Neural progenitor cell (in vitro differentiated cells): Measurements from ENCODE around the gene REV3L. TPM values are rescaled to one million over a fixed set of nuclear protein-coding genes. Genes with fewer than 3 reads are reported as not detected.

Source experiments
- DNase-seq: peaks from one replicate; pipeline ENCODE4 v3.0.0-alpha.2; 2016; ENCODE audit warnings: low spot score
- H2AFZ ChIP-seq: fragments of 200-600 bp; sonication (generic); replicated peaks from 2 replicates; pipeline ENCODE4 v1.6.1; 2016; ENCODE audit warnings: antibody characterized with exemption
- H3F3A ChIP-seq: fragments of 200-600 bp; sonication (generic); 2 replicates; pipeline ENCODE4 v1.6.1; 2016; ENCODE audit warnings: antibody characterized with exemption, low read depth
- H3K27ac ChIP-seq: fragments of 200-600 bp; sonication (generic); 2 replicates; pipeline ENCODE4 v1.5.1; 2016; ENCODE audit warnings: mild to moderate bottlenecking
- H3K27me3 ChIP-seq: fragments of 200-600 bp; sonication (generic); 2 replicates; pipeline ENCODE4 v1.6.1; 2016; ENCODE audit warnings: mild to moderate bottlenecking, moderate library complexity
- H3K36me3 ChIP-seq: fragments of 200-600 bp; sonication (generic); 2 replicates; pipeline ENCODE4 v1.5.1; 2016
- H3K4me1 ChIP-seq: fragments of 200-600 bp; sonication (generic); 2 replicates; pipeline ENCODE4 v1.6.1; 2016; ENCODE audit warnings: mixed run types
- H3K4me2 ChIP-seq: fragments of 200-600 bp; sonication (generic); 2 replicates; pipeline ENCODE4 v1.6.1; 2016
- H3K4me3 ChIP-seq: fragments of 200-600 bp; sonication (generic); 2 replicates; pipeline ENCODE4 v1.5.1; 2016
- H3K79me2 ChIP-seq: fragments of 200-600 bp; sonication (generic); 2 replicates; pipeline ENCODE4 v1.6.1; 2016; ENCODE audit warnings: low read depth
- H3K9ac ChIP-seq: fragments of 200-600 bp; sonication (generic); 2 replicates; pipeline ENCODE4 v1.6.1; 2016
- H3K9me3 ChIP-seq: fragments of 200-600 bp; sonication (generic); 2 replicates; pipeline ENCODE4 v1.5.1; 2016; ENCODE audit warnings: low read depth
- H4K20me1 ChIP-seq: fragments of 200-600 bp; sonication (generic); 2 replicates; pipeline ENCODE4 v1.6.1; 2016; ENCODE audit warnings: low read depth
- H3K27ac Mint-ChIP-seq: 3 replicates; pipeline ENCODE4 v1.8.0; 2021; ENCODE audit warnings: mixed read lengths
- H3K27me3 Mint-ChIP-seq: 2 replicates; pipeline ENCODE4 v1.8.0; 2022; ENCODE audit warnings: low read depth, mild to moderate bottlenecking, inconsistent platforms, moderate library complexity, mixed read lengths; ENCODE audit not compliant: insufficient read depth
- H3K36me3 Mint-ChIP-seq: 3 replicates; pipeline ENCODE4 v1.8.0; 2021; ENCODE audit warnings: mixed read lengths
- H3K4me1 Mint-ChIP-seq: 3 replicates; pipeline ENCODE4 v1.8.0; 2021; ENCODE audit warnings: mixed read lengths
- H3K4me3 Mint-ChIP-seq: 3 replicates; pipeline ENCODE4 v1.8.0; 2021; ENCODE audit warnings: mild to moderate bottlenecking, moderate library complexity, mixed read lengths
- H3K9me3 Mint-ChIP-seq: 3 replicates; pipeline ENCODE4 v1.8.0; 2020; ENCODE audit warnings: mixed read lengths
- CTCF ChIP-seq: fragments of 200-600 bp; sonication (generic); IDR thresholded peaks from 2 replicates; pipeline ENCODE4 v1.5.1; 2017; ENCODE audit warnings: antibody characterized with exemption, mild to moderate bottlenecking
- EZH2 ChIP-seq: fragments of 200-600 bp; sonication (generic); IDR thresholded peaks from 2 replicates; pipeline ENCODE4 v1.6.1; 2017; ENCODE audit warnings: antibody characterized with exemption, mild to moderate bottlenecking, moderate library complexity
- EZH2phosphoT487 ChIP-seq: fragments of 200-600 bp; sonication (generic); IDR thresholded peaks from 2 replicates; pipeline ENCODE4 v1.6.1; 2017; ENCODE audit warnings: antibody characterized with exemption
- total RNA-seq: library from RNA; depleted of rRNA; stranded (reverse); fragments of >200 nt; gene quantifications from 2 replicates; pipeline ENCODE4 v1.2.3, GENCODE V29; 2015; ENCODE audit warnings: low replicate concordance

Gene REV3L
- total RNA-seq, 1 donor from 2014 or later = 23.5 TPM

- TF ChIP-seq CTCF (no peak), EZH2phosphoT487 (no peak), EZH2 (no peak)
- H3K9me3 ChIP-seq = no peaks in the 10 kb centered on the region
- peak overlapping the region; percentile 96 for H3K4me2 ChIP-seq
- DNase-seq = peak; percentile 91
- Mint-ChIP-seq H3K4me1 (peaks cover 36% of the 10 kb centered on the region), H3K36me3 (peaks cover 20% of the 10 kb centered on the region), H3K4me3 (peak overlapping the region; percentile 97), H3K9me3 (no peaks in the 10 kb centered on the region), H3K27ac (peak overlapping the region; percentile 99), H3K27me3 (peaks cover 3% of the 10 kb centered on the region)
- peak overlapping the region; percentile 97 for H3K27ac ChIP-seq
- H3K79me2 ChIP-seq = peaks cover 84% of the 10 kb centered on the region
- peaks cover 20% of the 10 kb centered on the region for H3K27me3 ChIP-seq
- peak overlapping the region; percentile 74 for H3K9ac ChIP-seq
- peaks cover 39% of the 10 kb centered on the region for H3K4me1 ChIP-seq
- peaks cover 32% of the 10 kb centered on the region for H4K20me1 ChIP-seq
- peaks cover 47% of the 10 kb centered on the region for H3F3A ChIP-seq
- H2AFZ ChIP-seq = peak overlapping the region; percentile 93
- H3K36me3 ChIP-seq = peaks cover 6% of the 10 kb centered on the region
- peak overlapping the region; percentile 94 for H3K4me3 ChIP-seq
Measured at GRCh38 chr6:111483736-111484632, 966 bp upstream of the REV3L start.

- Histone ChIP-seq H3K4me1 (peaks cover 55% of the 10 kb centered on the region), H3K27me3 (peaks cover 30% of the 10 kb centered on the region), H3K9me3 (no peaks in the 10 kb centered on the region), H3F3A (peaks cover 50% of the 10 kb centered on the region), H3K36me3 (peaks cover 6% of the 10 kb centered on the region), H3K27ac (peak overlapping the region; percentile 97), H3K9ac (peak overlapping the region; percentile 74), H4K20me1 (peaks cover 48% of the 10 kb centered on the region), H3K79me2 (peaks cover 81% of the 10 kb centered on the region), H3K4me3 (peak overlapping the region; percentile 94), H3K4me2 (peak overlapping the region; percentile 96), H2AFZ (peak overlapping the region; percentile 93)
- peak overlapping the region; percentile 97 for H3K4me3 Mint-ChIP-seq
- no peak for TF ChIP-seq EZH2phosphoT487
- no peak for TF ChIP-seq CTCF
- no peak for TF ChIP-seq EZH2
- peak; percentile 59 for DNase-seq
- H3K27ac Mint-ChIP-seq = peak overlapping the region; percentile 91
- peaks cover 49% of the 10 kb centered on the region for H3K4me1 Mint-ChIP-seq
- H3K27me3 Mint-ChIP-seq = peaks cover 3% of the 10 kb centered on the region
- peaks cover 10% of the 10 kb centered on the region for H3K36me3 Mint-ChIP-seq
- H3K9me3 Mint-ChIP-seq = no peaks in the 10 kb centered on the region
Measured at GRCh38 chr6:111482188-111482958, 645 bp downstream of the REV3L start.

GRCh38 chr6:111481836-111482187, 1.2 kb downstream of the REV3L start:
- H3K4me1 Mint-ChIP-seq = peaks cover 54% of the 10 kb centered on the region
- H3K9me3 ChIP-seq = no peaks in the 10 kb centered on the region
- TF ChIP-seq EZH2 = no peak
- TF ChIP-seq CTCF = no peak
- no peak for TF ChIP-seq EZH2phosphoT487
- H3K36me3 ChIP-seq = peaks cover 6% of the 10 kb centered on the region
- peak overlapping the region; percentile 91 for H3K27ac Mint-ChIP-seq
- peaks cover 81% of the 10 kb centered on the region for H3K79me2 ChIP-seq
- H4K20me1 ChIP-seq = peaks cover 54% of the 10 kb centered on the region
- H2AFZ ChIP-seq = no peak overlapping the region
- peak overlapping the region; percentile 94 for H3K4me3 ChIP-seq
- H3K4me2 ChIP-seq = peak overlapping the region; percentile 96
- DNase-seq = no peak
- H3K27me3 ChIP-seq = peaks cover 35% of the 10 kb centered on the region
- H3F3A ChIP-seq = peaks cover 50% of the 10 kb centered on the region
- H3K9ac ChIP-seq = peak overlapping the region; percentile 35
- H3K4me1 ChIP-seq = peaks cover 55% of the 10 kb centered on the region
- no peaks in the 10 kb centered on the region for H3K9me3 Mint-ChIP-seq
- H3K27me3 Mint-ChIP-seq = peaks cover 3% of the 10 kb centered on the region
- peak overlapping the region; percentile 97 for H3K4me3 Mint-ChIP-seq
- H3K36me3 Mint-ChIP-seq = peaks cover 6% of the 10 kb centered on the region
- no peak overlapping the region for H3K27ac ChIP-seq
